HG02763 (cell line): Measurements from ENCODE around the gene TMEM258.

ENCODE experiments used
- ATAC-seq: cut with Tn5 transposase; IDR thresholded peaks from one replicate; pipeline ENCODE4 v1.9.1; 2021; ENCODE audit warnings: mild to moderate bottlenecking, moderate library complexity; ENCODE audit not compliant: unreplicated experiment

The TMEM258 gene

DNA sequence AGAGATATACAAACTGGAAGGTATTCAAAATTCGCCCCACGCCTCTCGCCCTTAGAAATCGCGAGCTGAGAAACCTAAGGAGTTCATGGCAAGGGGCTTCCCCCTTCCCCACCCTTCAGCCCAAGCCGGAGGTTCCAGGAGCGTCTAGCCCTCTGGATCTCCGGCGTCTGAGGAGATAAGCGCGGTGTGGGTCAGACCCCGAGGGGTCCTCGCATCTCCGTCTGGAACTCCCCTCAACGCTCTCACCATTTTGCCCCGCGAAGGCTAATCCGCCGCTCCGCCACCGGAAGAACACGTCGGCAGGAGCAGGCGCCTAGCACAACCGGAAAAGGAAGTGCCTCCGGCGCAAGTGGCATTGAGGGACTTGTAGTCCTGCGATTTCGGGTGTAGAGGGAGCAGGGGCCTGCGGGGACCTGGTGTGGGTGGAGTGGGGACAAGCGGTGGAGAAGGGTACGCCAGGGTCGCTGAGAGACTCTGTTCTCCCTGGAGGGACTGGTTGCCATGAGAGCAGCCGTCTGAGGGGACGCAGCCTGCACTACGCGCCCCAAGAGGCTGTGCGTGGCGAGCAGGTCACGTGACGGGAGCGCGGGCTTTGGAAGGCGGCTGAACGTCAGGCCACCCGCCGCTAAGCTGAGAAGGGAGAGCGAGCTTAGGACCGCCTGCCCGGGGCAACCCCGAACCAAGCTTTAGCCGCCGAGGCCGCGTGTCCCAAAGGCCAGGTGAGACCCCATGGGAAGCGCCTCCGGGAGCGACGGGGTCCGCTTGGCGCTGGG is at the start of gene TMEM258, which contains the start of gene FEN1:
Gene TMEM258, minus strand, starts transcription at position 290 of the 773 bp plus-strand sequence. Its CDS starts 41 bp downstream, at position 249.
Gene FEN1, plus strand, starts transcription at position 602 of the 773 bp plus-strand sequence. CDS start 2,451 bp downstream, outside the sequence.
- peak; percentile 83 for ATAC-seq

DNA sequence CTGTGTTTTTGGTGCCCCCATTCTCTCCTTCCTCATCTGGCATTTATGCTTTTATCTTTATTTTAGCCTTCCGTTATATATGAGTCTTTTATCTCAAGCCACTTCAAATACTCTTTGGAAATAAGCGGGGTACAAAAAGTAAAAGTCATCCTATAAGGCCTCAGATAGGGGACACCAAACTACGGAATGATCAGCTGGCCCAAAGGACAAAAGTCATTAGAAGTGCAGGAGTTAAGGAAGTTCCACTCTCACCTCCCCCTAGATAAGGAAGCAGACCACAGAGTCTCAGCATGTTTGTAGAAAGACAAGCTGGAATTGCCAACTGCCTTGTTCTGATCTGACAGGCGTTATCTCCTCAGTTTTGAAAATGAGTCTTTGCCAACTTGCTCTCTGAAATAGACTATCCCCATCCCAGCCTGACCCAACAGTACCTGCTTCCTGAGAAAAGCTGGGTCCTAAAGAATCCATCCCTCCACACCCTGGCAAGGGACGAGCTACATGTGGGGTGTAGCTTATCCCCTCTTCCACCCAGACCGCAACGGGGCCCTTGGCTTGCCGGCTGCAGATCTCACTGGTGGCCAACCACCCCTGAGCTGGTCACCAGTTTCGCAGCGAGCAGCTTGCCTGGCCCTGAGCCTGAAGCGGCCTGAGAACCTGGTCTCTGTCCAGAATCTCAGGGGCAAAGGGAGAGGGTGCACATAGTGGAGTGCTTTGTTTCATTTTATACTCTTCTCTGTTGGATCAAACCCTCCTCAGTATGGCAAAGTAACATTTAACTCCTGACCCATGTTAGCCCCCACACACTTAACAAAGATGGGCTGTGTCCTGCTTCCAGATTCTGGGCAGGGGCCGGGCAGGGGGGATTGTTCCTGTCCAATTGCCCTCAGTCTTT is 49.5 kb upstream of the TMEM258 start:
- no peak for ATAC-seq

DNA sequence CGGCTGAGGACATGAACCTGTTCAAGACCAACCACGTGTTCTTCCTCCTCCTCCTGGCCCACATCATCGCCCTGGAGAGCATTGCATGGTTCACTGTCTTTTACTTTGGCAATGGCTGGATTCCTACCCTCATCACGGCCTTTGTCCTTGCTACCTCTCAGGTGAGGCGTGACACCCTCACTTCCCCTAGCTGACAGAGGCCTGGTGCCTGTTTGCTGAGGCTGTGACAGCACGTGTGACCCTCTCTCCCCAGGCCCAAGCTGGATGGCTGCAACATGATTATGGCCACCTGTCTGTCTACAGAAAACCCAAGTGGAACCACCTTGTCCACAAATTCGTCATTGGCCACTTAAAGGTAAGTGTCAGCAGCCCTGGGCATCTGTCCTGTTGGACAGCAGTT is 48.0 kb upstream of the TMEM258 start:
- ATAC-seq: no peak

DNA sequence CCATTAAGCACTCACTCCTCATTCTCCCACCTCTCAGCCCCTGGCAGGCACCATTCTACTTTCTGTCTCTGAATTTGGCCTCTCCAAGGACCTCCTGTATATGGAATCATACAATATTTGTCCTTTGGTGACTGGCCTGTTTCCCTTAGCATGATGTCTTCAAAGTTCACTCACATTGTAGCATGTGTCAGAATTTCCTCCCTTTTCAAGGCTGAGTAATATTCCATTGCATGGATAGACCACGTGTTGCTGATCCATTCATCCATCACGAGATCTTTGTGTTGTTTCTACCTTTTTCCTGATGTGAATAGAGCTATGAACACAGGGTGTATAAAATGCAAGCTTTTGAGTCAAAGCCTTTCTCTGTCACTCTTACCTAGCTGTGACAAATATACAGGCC is 47.3 kb upstream of the TMEM258 start:
- ATAC-seq: no peak

DNA sequence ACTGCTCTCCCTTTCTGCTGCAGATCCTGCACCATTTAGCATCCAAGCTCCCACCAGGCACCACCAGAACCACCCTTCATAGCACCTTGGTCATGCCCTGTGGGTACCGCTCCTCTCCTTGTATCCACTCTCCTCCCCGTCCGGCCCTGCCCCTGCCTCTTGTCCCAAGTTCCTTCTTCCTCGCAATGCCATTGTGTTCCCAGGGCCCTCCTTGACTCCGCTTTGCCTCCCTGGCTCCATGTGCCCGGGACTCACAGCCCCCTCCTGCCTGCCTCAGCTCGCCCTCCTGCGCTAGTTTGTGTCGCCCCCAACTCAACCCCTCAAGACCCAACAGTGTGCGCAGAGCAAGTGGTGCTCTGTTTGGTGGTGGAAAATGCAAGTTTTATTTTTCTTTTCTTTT is 46.5 kb upstream of the TMEM258 start:
- ATAC-seq: no peak

DNA sequence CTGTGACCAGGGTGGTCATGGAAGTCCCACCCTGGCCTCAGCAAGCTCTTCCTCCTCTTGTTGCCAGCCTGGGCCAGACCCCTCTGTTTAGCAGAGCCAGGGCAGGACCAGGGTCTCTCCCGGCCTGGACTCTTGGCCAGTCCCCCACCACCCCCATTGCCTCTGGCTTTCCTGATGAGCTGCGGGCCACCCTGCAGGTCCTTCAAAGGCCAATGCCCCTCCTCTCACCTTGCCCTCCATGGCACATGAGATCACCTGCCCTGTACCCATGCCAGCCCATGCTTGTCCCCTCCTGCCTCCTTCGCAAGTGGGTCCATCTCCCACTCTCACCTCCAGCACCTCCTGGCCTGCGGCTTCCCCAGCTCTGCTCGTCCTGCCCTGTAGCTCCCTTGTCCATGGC is 46.1 kb upstream of the TMEM258 start:
- ATAC-seq: no peak

DNA sequence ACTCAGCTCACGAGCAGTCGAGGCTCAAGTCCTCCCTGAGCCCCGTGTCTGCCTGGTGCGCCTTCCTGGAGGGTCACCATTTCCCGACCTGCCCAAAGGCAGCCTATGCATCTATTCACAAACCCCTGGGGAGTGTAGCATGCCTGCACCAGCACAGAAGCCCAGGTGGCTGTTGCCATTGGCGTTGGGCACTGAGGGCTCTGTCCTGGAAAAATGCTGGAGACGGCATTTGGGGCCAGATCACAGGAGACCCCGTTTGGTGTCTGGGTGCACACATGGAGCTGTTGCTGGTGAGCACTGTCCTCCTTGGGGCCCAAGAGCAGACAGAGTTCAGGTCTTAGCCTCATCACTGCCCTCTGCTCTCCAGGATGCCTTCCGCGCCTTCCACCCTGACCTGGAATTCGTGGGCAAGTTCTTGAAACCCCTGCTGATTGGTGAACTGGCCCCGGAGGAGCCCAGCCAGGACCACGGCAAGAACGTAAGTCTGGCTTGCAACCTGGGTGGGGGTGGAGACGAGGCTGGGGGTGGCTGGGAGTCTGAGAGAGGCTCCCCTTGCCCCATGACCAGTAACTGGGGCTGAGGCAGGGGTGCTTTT is 45.1 kb upstream of the TMEM258 start:
- ATAC-seq: no peak

DNA sequence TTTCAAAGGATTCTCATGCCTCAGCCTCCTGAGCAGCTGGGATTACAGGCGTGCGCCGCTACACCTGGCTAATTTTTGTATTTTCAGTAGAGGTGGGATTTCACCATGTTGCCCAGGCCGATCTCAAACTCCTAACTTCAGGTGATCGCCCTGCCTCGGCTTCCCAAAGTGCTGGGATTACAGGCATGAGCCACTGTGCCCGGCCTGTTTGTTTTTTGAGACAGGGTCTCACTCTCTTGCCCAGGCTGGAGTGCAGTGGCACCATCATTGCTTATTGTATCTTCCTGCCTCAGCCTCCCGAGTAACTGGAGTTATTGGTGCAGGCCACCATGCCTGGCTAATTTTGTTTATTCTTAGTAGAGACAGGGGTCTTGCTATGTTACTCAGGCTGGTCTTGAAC is 43.8 kb upstream of the TMEM258 start:
- ATAC-seq: no peak

- peak; percentile 91 for ATAC-seq
Observed at GRCh38 chr11:61834278-61835048, 42.1 kb upstream of the TMEM258 start.

DNA sequence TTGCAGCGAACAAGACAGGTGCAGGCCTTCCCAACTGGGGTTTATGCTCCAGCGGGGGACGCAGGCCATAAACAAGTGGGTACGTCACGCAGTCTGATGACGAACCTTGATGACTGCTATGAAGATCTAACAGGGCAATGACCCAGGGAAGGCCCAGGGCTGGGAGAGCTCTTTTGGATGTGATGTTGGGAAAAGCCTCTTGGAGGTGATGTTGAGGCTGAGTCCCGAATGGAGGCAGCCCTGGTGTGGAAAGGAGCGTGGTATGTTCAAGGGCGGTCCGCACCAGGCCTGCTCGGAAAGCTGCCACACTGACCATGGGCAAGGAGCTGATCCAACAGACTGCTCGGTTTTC is 41.5 kb upstream of the TMEM258 start:
- no peak for ATAC-seq

GRCh38 chr11:61833471-61833870 is 41.1 kb upstream of the TMEM258 start:
- no peak for ATAC-seq

GRCh38 chr11:61832754-61833153 is 40.4 kb upstream of the TMEM258 start:
- ATAC-seq: no peak

DNA sequence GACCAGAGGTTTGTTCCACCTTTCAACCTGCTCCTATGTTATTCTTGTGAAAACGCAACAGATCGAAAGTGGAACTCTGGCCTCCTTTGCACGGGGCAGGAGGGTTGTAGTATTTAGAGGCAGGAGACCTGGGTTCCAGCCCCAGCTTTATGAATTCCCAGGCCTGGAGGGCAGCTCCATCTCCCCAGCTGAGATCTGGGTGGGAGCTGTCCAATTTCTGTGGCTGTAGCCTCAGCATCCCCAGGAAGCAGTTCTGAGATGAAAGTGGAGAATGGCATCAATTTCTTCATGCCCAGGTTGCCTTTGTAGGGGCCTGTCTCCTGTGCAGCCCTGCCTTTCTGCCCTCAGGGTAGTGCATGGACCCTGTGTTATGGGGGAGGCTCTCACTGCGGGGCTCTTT is 39.8 kb upstream of the TMEM258 start:
- ATAC-seq: no peak

DNA sequence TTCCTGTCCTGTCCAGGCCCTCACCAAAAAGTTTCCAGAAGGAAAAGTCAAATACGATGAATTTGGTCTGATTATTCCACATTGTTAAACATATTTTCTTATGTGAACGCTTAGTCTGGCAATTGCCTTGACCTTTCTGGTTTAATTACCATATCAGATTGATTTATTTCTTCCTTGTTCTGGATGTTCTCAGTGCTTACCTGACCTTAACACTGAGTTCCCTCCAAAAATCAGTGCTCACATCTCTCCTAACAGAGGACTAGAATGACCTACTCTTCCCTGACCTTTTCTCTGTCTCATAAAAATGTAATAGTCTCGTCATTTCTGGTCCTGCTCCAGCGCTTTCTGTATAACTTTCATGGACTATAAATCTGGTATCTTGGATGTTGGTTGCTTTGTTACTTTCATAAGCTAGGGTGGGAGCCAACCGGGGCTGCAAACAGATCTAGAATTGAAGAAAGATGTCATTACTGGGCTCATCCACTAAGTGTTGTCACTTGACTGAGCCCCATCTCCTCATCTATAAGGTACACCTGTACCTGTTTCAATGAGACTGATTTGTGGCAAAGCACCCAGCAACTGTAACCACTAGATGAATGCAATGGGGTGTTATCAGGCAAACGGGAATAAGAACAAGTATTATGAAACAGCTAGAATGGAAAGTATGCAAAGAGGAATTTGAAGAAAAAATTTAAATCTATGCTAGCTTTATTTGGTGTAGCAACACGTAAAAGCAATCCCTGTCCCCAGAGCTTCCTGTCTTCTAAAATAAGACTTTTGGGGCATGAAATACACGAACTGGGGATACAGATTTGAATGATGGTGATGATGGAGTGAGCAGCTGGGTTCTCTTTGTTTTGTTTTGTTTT is 38.1 kb upstream of the TMEM258 start:
- no peak for ATAC-seq

- no peak for ATAC-seq
Observed at GRCh38 chr11:61829806-61830205, 37.4 kb upstream of the TMEM258 start.

DNA sequence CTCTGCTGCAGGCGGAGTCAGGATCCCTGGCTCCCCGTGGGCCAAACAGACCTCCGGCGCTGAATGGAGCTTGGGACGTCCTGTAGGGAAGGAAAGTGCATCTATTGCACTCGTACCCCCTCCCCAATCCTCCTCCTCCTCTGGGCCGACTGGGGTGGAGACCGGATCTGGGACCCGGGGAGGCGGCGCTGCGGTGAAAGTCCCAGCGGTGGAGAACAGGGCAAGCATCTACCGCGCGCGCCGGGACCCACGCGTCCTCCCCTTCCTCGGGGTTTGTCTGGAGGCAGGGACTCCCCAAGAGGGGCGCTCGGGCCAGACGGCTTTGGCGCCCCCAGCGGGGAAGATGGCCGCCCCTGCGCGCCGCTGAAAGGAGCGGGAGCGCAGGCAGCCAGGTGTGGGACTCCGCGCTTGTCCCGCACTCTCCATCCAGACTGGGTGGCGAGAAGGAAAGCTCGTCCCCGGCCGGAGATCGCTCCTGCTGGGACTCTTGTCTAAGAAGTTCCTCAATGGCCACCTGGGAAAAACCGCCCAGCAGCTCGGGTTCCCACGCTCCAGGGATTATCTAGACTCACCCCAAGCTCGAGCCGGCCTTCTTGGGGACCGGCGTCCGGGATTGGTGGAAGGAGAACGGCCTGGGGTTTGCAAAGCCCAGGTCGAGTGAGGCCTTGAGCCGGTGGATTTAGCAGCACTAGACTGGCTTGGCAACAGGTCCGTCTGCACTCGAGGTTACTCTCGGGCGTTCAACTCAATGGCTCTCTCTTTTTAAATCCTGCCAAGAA is 36.4 kb upstream of the TMEM258 start:
- no peak for ATAC-seq

DNA sequence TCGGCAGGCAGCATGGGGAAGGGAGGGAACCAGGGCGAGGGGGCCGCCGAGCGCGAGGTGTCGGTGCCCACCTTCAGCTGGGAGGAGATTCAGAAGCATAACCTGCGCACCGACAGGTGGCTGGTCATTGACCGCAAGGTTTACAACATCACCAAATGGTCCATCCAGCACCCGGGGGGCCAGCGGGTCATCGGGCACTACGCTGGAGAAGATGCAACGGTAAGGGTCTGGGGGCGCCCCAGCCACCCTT is 35.9 kb upstream of the TMEM258 start:
- peak; percentile 4 for ATAC-seq

DNA sequence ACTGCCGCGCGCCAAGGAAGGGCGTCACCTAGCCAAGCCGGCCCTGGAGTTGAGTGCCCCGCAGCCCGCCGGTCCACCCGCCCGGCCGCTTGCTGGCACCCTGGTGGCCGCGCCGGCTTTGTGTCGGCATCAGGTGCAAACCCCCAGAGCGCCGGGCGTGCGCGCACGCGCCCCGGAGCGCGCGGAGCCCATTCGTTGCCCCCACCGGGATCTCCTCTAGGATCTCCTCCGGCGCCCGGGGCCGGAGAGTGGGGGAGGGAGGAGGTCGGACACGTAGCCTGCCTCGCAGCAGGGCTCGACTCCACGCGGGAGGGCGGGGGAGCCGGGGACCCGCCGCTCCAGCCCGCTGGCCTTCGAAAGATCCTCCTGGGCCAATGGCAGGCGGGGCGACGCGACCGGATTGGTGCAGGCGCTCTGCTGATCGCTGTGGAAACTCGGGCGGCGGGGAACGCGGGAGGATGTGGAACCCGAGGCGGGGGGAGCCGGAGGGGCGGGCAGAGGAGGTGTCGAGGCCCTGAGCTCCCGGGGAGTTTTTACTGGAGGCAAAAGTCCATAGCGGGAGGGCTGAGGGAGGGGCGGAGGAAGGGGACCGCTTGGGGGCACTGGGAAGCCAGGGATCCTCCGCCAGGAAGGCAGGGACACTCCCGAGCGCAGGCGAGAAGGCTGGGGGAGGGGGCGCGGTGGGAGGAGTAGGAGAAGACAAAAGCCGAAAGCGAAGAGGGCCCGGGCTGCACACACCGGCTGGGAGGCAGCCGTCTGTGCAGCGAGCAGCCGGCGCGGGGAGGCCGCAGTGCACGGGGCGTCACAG is 35.4 kb upstream of the TMEM258 start, which contains the start of gene FADS2:
Gene FADS2, plus strand, starts transcription at position 730 of the 808 bp plus-strand sequence. CDS start 91 bp downstream, outside the sequence.
- ATAC-seq: peak; percentile 64
